GM12801 (cell line): Measurements from ENCODE around the gene GOLIM4.

Experiments used
- CTCF ChIP-seq: IDR thresholded peaks from one replicate; pipeline ENCODE4 v1.5.1; 2011; ENCODE audit warnings: control low read depth; ENCODE audit not compliant: insufficient read length; ENCODE audit errors: extremely low read depth

GOLIM4 gene

GRCh38 chr3:168088106-168088720, 7.5 kb downstream of the GOLIM4 start:
- TF ChIP-seq CTCF: no peak

GRCh38 chr3:168087539-168087938, 8.2 kb downstream of the GOLIM4 start:
- TF ChIP-seq CTCF: no peak

GRCh38 chr3:168086541-168087260, 9.0 kb downstream of the GOLIM4 start:
- no peak for TF ChIP-seq CTCF

GRCh38 chr3:168085491-168086119, 10.1 kb downstream of the GOLIM4 start:
- no peak for TF ChIP-seq CTCF

- TF ChIP-seq CTCF: no peak
Observed at GRCh38 chr3:168083906-168084305, 11.8 kb downstream of the GOLIM4 start.

GRCh38 chr3:168081856-168082255, 13.9 kb downstream of the GOLIM4 start:
- TF ChIP-seq CTCF: no peak

GRCh38 chr3:168081171-168081771, 14.5 kb downstream of the GOLIM4 start:
- TF ChIP-seq CTCF: no peak
